ENCODE data around the gene DIDO1. TPM values are rescaled to one million over a fixed set of nuclear protein-coding genes. Genes with fewer than 3 reads are reported as not detected.

The DIDO1 gene
- total RNA-seq, 1 donor from 2014 or later: 71.2 TPM

DNA sequence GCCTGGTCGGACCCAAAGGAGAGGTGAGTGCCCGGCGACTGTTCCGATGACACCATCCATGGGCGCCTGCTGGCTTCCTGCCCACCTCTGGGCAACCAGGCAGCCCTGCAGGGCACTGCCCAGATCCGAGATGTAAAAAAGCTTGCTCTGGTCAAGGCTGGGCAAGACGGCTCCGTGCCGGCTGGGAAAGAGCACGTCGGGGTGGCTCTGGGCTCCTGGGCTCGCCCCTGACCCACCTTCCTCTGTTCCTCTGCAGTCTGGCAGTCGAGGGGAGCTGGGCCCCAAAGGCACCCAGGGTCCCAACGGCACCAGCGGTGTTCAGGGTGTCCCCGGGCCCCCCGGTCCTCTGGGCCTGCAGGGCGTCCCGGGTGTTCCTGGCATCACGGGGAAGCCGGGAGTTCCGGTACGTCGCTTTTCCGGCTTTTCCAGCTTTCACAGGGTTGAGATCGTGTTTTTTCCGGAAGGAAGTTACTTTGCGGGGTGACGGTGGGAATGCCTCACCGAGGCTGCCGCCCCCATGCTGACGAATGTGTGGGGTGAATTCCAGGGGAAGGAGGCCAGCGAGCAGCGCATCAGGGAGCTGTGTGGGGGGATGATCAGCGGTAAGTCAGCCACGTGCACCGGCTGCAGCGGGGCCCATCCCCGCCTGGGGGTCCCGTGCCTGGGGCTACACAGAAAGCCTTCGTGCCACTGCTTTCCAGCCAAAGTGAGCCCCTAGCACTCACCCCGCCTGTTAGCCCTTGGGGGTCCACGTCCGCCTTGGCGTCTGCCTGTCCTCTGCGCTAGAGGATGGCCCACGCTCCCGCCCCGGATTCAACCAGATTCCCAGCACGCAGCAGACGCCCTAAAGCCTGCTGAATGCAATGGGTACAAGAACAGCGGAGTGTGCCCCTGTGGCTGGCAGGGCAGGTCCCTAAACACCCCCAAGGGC is 90.1 kb downstream of the DIDO1 start:
- H3K9me3 Mint-ChIP-seq (ENCODE audit: low read depth): no peaks in the 10 kb centered on the region
- no peak overlapping the region for H3K4me3 Mint-ChIP-seq (ENCODE audit: low read depth)
- H3K36me3 Mint-ChIP-seq (ENCODE audit: insufficient read depth): peaks cover 6% of the 10 kb centered on the region
- TF ChIP-seq CTCF (IDR thresholded peaks at IDR 0.05; ENCODE audit: unreplicated experiment): no peak
- peaks cover 11% of the 10 kb centered on the region for H3K4me1 Mint-ChIP-seq (ENCODE audit: low read depth)
- DNase-seq (ENCODE audit: low spot score, unreplicated experiment): no peak
- no peak overlapping the region for H3K27ac Mint-ChIP-seq
- no peaks in the 10 kb centered on the region for H3K27me3 Mint-ChIP-seq

DNA sequence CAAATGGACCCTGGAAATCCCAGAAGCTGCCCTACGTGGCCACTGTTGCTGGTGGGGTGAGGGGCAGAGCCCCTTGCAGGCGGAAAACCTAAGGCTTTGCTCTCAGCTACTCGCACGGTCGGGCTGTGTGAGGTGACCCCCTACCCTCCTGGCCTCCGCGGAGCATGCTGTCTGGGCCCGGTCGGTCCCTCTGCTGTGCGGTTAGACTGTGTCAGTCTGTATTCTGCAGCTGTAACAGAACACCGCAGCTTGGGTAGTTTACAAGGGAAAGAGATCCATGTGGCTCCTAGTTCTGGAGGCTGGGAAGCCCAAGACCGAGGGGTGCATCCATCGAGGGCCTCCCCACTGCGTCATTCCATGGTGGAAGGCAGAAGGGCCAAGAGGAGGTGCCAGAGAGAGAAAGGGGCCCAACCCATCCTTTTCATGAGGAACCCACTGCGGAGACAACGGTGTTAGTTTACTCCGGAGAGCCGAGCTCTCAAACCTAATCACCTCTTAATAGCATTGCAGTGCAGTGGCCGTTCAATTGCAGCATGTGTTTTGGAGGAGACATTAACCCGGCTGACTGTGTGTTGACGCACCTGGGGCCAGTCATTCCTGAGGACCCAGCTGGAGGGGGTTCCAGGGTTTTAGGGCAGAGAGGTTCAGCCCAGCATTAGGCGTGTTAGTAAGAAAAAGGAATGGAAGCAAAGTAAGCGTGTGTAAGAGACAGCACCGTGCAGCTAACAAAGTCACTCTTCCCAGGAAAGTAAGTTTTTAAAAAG is 91.2 kb downstream of the DIDO1 start:
- TF ChIP-seq CTCF (IDR thresholded peaks at IDR 0.05; ENCODE audit: unreplicated experiment): no peak
- H3K36me3 Mint-ChIP-seq (ENCODE audit: insufficient read depth): peaks cover 4% of the 10 kb centered on the region
- H3K9me3 Mint-ChIP-seq (ENCODE audit: low read depth): no peaks in the 10 kb centered on the region
- no peaks in the 10 kb centered on the region for H3K27me3 Mint-ChIP-seq
- DNase-seq (ENCODE audit: low spot score, unreplicated experiment): no peak
- H3K27ac Mint-ChIP-seq: no peak overlapping the region
- H3K4me1 Mint-ChIP-seq (ENCODE audit: low read depth): peaks cover 11% of the 10 kb centered on the region
- no peak overlapping the region for H3K4me3 Mint-ChIP-seq (ENCODE audit: low read depth)

DNA sequence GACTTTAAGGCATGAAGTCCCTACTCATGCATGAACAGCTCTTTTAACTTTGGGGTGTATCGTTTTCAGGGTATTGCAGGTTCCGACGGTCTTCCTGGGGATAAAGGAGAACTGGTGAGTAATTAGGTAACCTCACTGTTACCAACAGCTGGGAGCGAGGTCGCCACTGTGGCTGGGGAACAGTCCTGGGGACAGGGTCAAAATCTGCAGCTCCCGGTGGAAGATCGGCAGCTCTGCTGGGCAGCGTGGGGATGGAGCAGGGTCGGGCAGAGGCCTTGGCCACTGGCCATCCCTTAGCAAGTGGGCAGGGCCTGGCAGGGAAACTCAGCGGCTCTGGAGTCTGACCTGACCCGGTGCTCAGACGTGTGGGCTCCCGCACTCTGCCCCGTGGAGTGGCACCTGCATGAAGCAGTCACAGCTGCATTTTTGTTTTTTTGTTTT is 93.3 kb downstream of the DIDO1 start:
- DNase-seq (ENCODE audit: low spot score, unreplicated experiment): no peak
- Mint-ChIP-seq H3K36me3 (ENCODE audit: insufficient read depth) (peaks cover 4% of the 10 kb centered on the region), H3K27ac (no peak overlapping the region), H3K27me3 (no peaks in the 10 kb centered on the region), H3K9me3 (ENCODE audit: low read depth) (no peaks in the 10 kb centered on the region), H3K4me1 (ENCODE audit: low read depth) (peaks cover 11% of the 10 kb centered on the region), H3K4me3 (ENCODE audit: low read depth) (no peak overlapping the region)
- no peak for TF ChIP-seq CTCF (IDR thresholded peaks at IDR 0.05; ENCODE audit: unreplicated experiment)

- Mint-ChIP-seq H3K36me3 (ENCODE audit: insufficient read depth) (peaks cover 4% of the 10 kb centered on the region), H3K4me1 (ENCODE audit: low read depth) (peaks cover 11% of the 10 kb centered on the region), H3K4me3 (ENCODE audit: low read depth) (no peak overlapping the region), H3K27me3 (no peaks in the 10 kb centered on the region), H3K27ac (no peak overlapping the region), H3K9me3 (ENCODE audit: low read depth) (no peaks in the 10 kb centered on the region)
- no peak for DNase-seq (ENCODE audit: low spot score, unreplicated experiment)
- TF ChIP-seq CTCF (IDR thresholded peaks at IDR 0.05; ENCODE audit: unreplicated experiment): no peak
Measured at GRCh38 chr20:62832212-62832922, 93.9 kb downstream of the DIDO1 start.

DNA sequence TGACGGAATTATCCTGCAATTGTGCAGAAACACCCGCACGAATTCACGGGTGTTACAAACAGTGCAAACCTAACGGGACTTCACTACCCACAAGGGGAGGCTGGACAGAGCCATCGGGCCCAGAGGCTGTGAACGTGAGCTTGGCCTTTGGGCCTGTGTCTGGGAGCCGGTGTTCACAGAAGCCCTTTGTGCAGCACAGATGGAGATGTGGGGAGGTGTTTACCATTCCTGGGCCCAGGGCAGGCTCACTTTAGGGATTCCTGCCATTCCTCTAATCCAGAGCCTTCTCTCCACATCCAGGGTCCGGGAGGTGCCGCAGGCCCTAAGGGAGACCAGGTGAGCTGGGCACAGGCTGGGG is 94.5 kb downstream of the DIDO1 start:
- Mint-ChIP-seq H3K4me1 (ENCODE audit: low read depth) (peaks cover 11% of the 10 kb centered on the region), H3K36me3 (ENCODE audit: insufficient read depth) (peaks cover 4% of the 10 kb centered on the region), H3K27me3 (no peaks in the 10 kb centered on the region), H3K27ac (no peak overlapping the region), H3K4me3 (ENCODE audit: low read depth) (no peak overlapping the region), H3K9me3 (ENCODE audit: low read depth) (no peaks in the 10 kb centered on the region)
- no peak for DNase-seq (ENCODE audit: low spot score, unreplicated experiment)
- no peak for TF ChIP-seq CTCF (IDR thresholded peaks at IDR 0.05; ENCODE audit: unreplicated experiment)

Data from progenitor cell of endocrine pancreas (in vitro differentiated cells).